PC-9 (cell line): ENCODE data around the gene SLC39A10.

Experiments
- CTCF ChIP-seq: fragments of 200-600 bp; sonication (generic); conservative IDR thresholded peaks from 2 replicates; pipeline ENCODE4 v1.6.1; 2017; ENCODE audit warnings: mixed run types, antibody characterized with exemption, mild to moderate bottlenecking, moderate library complexity
- EZH2 ChIP-seq: fragments of 200-600 bp; sonication (generic); IDR thresholded peaks from 2 replicates; pipeline ENCODE4 v1.8.0; 2017; ENCODE audit warnings: antibody characterized with exemption, low read depth

- no peak for TF ChIP-seq CTCF
- no peak for TF ChIP-seq EZH2
These were observed 77.4 kb downstream of the SLC39A10 start for GRCh38 chr2:195734395-195734794.
